GM21737 (cell line): ENCODE results near the gene PCDHB11.
"Not testable (repeated sequence)": the region's sequence is repeated elsewhere in the genome, so short reads cannot be mapped to it uniquely, and the experiment has no call there.

Source experiments
- ATAC-seq: cut with Tn5 transposase; IDR thresholded peaks from one replicate; pipeline ENCODE4 v1.9.1; 2021; ENCODE audit warnings: mild to moderate bottlenecking, moderate library complexity; ENCODE audit not compliant: unreplicated experiment

Gene PCDHB11

GRCh38 chr5:141236516-141237313 is 37.3 kb downstream of the PCDHB11 start:
- no peak for ATAC-seq

- ATAC-seq: no peak
These were observed 42.1 kb downstream of the PCDHB11 start for GRCh38 chr5:141241496-141241895.

GRCh38 chr5:141245250-141245717 is 45.9 kb downstream of the PCDHB11 start, which contains the start of gene PCDHB15:
PCDHB15 (plus strand) TSS chr5:141245395; CDS start chr5:141245579, 184 bp downstream.
- no peak for ATAC-seq

- ATAC-seq: not testable (repeated sequence)
These were observed 47.5 kb downstream of the PCDHB11 start for GRCh38 chr5:141246971-141247370.

GRCh38 chr5:141247434-141247833 is 48.0 kb downstream of the PCDHB11 start:
- ATAC-seq: not testable (repeated sequence)

GRCh38 chr5:141250576-141250975 is 51.1 kb downstream of the PCDHB11 start:
- ATAC-seq: no peak
